Measurements from ENCODE around the gene CAB39L.

DNA sequence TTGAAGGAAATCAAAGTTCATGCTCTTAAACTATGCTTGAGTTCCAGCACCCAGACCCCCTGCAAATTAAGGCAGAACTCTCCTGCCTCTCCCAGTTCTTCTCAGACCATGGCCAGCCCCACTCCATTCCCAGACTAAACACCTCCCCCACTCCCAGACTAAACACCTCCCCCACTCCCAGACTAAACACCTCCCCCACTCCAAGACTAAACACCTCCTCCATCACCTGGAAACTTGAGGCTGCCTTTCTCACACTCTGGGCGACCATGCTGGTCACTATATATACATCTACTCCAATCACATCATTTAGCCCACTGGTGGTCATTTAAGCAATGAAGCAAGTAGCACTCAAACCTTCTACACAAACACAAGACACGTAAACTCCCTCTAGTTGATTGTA is 57.2 kb downstream of the CAB39L start:
- TF ChIP-seq, protein P1, sequence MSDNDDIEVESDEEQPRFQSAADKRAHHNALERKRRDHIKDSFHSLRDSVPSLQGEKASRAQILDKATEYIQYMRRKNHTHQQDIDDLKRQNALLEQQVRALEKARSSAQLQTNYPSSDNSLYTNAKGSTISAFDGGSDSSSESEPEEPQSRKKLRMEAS (IDR thresholded peaks at IDR 0.05) = no peak
- TF ChIP-seq ZBTB7A (IDR thresholded peaks at IDR 0.05; ENCODE audit: low read depth) (no peak), CEBPB (IDR thresholded peaks at IDR 0.05) (no peak), EGR1 (IDR thresholded peaks at IDR 0.05) (no peak), TAF1 (IDR thresholded peaks at IDR 0.05; ENCODE audit: low read depth) (no peak), RAD21 (IDR thresholded peaks at IDR 0.05; ENCODE audit: low read depth) (no peak)
- TF ChIP-seq, protein P2, sequence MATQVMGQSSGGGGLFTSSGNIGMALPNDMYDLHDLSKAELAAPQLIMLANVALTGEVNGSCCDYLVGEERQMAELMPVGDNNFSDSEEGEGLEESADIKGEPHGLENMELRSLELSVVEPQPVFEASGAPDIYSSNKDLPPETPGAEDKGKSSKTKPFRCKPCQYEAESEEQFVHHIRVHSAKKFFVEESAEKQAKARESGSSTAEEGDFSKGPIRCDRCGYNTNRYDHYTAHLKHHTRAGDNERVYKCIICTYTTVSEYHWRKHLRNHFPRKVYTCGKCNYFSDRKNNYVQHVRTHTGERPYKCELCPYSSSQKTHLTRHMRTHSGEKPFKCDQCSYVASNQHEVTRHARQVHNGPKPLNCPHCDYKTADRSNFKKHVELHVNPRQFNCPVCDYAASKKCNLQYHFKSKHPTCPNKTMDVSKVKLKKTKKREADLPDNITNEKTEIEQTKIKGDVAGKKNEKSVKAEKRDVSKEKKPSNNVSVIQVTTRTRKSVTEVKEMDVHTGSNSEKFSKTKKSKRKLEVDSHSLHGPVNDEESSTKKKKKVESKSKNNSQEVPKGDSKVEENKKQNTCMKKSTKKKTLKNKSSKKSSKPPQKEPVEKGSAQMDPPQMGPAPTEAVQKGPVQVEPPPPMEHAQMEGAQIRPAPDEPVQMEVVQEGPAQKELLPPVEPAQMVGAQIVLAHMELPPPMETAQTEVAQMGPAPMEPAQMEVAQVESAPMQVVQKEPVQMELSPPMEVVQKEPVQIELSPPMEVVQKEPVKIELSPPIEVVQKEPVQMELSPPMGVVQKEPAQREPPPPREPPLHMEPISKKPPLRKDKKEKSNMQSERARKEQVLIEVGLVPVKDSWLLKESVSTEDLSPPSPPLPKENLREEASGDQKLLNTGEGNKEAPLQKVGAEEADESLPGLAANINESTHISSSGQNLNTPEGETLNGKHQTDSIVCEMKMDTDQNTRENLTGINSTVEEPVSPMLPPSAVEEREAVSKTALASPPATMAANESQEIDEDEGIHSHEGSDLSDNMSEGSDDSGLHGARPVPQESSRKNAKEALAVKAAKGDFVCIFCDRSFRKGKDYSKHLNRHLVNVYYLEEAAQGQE (IDR thresholded peaks at IDR 0.05; ENCODE audit: low read depth) = no peak

Measured in Ishikawa (cell line).